Measurements from ENCODE around the gene LAMB1. TPM values are rescaled to one million over a fixed set of nuclear protein-coding genes. Genes with fewer than 3 reads are reported as not detected.

Gene LAMB1
- total RNA-seq, 1 experiment from 2014 or later: 32.0 TPM

DNA sequence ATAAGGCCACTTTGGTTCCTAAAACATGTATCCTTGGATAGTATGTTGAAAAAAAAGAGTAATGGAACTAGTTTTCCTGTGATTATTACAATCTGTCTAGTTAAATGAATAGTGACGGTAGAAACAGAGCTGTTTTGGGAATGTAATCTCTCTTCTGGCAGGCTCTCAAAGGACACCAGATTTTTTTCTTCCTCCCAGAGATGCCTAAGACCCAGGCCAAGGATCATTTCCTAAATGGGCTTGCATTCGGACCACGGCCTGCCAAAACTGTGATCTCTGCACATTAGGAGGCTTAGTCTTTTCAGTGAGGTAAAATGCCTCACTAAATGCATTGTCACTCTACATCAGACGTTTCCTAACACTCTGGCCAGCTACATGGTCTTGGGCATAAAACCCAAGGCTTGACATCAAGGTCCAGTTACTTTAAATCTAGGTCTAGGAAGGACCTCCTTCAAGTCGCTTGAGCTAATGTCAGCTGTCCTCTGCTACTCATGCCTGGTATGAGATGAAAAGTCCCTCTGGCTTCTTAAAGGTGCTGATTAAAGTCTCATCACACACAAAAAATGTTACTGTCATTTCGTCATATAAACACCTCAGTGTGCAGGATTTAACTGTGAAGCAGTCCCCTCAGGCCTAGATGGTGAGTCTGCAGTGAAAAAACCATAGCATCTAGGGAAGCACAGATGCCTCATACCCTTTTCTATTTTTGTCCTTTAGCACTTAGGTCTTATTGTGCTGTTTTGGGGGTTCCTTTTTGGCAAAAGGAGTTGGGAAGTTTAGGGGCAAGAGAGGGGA lies 64.3 kb downstream of the LAMB1 start:
- ATAC-seq (no peak), DNase-seq (ENCODE audit: low read depth, low spot score) (no peak)
- Histone ChIP-seq H3K79me2 (ENCODE audit: insufficient read depth, low read length) (no peaks in the 10 kb centered on the region), H3K4me2 (ENCODE audit: low read length) (no peak overlapping the region), H3K27me3 (ENCODE audit: insufficient read depth, low read length) (no peaks in the 10 kb centered on the region), H3K4me3 (replicated peaks in 1 of 2; ENCODE audit: low read depth in 1 of 2, low read length in 2 of 2) (no peak overlapping the region), H3K9me3 (ENCODE audit: control insufficient read depth in 1 of 2, insufficient read depth in 1 of 2, low read depth in 1 of 2, low read length in 2 of 2) (no peaks in the 10 kb centered on the region), H3K36me3 (ENCODE audit: control insufficient read depth in 1 of 2, insufficient read depth in 2 of 2, low read length in 2 of 2) (peaks cover 0 to 7% of the 10 kb centered on the region in 2 experiments; a peak in 2 of 4 replicates), H3K4me1 (ENCODE audit: control insufficient read depth in 1 of 2, insufficient read depth in 2 of 2, low read length in 2 of 2) (peaks cover 0 to 1% of the 10 kb centered on the region in 2 experiments; a peak in 2 of 4 replicates), H3K9me2 (ENCODE audit: insufficient read depth) (no peaks in the 10 kb centered on the region), H2AFZ (ENCODE audit: low read depth, low read length, poor library complexity, severe bottlenecking) (no peak overlapping the region), H4K20me1 (ENCODE audit: insufficient read depth) (no peaks in the 10 kb centered on the region), H3K9ac (ENCODE audit: low read length) (no peak overlapping the region), H3K27ac (ENCODE audit: low read depth, low read length) (no peak overlapping the region)
- no TSS peak for BruUV-seq (replicated peaks)
- RAD21 ChIA-PET (ENCODE audit: low non-redundant PET in 1 of 2, low total read pairs in 2 of 2, uncharacterized antibody in 2 of 2, unreplicated experiment in 2 of 2): no interaction called here
- no peak for TF ChIP-seq RAD21 (IDR thresholded peaks at IDR 0.05; ENCODE audit: low read depth)
- no peak for TF ChIP-seq FOSL1 (IDR thresholded peaks at IDR 0.05; ENCODE audit: low read depth)
- TF ChIP-seq, protein P1, sequence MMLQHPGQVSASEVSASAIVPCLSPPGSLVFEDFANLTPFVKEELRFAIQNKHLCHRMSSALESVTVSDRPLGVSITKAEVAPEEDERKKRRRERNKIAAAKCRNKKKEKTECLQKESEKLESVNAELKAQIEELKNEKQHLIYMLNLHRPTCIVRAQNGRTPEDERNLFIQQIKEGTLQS (IDR thresholded peaks at IDR 0.05): no peak
- TF ChIP-seq SP1 (IDR thresholded peaks at IDR 0.05; ENCODE audit: low read depth): no peak
- TF ChIP-seq, protein P2, sequence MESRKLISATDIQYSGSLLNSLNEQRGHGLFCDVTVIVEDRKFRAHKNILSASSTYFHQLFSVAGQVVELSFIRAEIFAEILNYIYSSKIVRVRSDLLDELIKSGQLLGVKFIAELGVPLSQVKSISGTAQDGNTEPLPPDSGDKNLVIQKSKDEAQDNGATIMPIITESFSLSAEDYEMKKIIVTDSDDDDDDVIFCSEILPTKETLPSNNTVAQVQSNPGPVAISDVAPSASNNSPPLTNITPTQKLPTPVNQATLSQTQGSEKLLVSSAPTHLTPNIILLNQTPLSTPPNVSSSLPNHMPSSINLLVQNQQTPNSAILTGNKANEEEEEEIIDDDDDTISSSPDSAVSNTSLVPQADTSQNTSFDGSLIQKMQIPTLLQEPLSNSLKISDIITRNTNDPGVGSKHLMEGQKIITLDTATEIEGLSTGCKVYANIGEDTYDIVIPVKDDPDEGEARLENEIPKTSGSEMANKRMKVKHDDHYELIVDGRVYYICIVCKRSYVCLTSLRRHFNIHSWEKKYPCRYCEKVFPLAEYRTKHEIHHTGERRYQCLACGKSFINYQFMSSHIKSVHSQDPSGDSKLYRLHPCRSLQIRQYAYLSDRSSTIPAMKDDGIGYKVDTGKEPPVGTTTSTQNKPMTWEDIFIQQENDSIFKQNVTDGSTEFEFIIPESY (IDR thresholded peaks at IDR 0.05; ENCODE audit: extremely low read depth, insufficient replicate concordance, low read length): no peak
- TF ChIP-seq EZH2phosphoT487 (IDR thresholded peaks at IDR 0.05; ENCODE audit: borderline replicate concordance): no peak
- TF ChIP-seq CEBPB (IDR thresholded peaks at IDR 0.05; ENCODE audit: low read depth): no peak
- TF ChIP-seq JUND (IDR thresholded peaks at IDR 0.05): no peak
- no peak for TF ChIP-seq ZNF274 (IDR thresholded peaks at IDR 0.05; ENCODE audit: low read depth, low read length)
- TF ChIP-seq POLR2A (IDR thresholded peaks at IDR 0.05; ENCODE audit: borderline replicate concordance, extremely low read depth, insufficient read depth, insufficient read length): no peak
- TF ChIP-seq SRF (IDR thresholded peaks at IDR 0.05; ENCODE audit: low read depth): no peak
- no peak for TF ChIP-seq YY1 (IDR thresholded peaks at IDR 0.05; ENCODE audit: extremely low read depth, insufficient replicate concordance, low read depth, low read length)
- TF ChIP-seq, protein P3, sequence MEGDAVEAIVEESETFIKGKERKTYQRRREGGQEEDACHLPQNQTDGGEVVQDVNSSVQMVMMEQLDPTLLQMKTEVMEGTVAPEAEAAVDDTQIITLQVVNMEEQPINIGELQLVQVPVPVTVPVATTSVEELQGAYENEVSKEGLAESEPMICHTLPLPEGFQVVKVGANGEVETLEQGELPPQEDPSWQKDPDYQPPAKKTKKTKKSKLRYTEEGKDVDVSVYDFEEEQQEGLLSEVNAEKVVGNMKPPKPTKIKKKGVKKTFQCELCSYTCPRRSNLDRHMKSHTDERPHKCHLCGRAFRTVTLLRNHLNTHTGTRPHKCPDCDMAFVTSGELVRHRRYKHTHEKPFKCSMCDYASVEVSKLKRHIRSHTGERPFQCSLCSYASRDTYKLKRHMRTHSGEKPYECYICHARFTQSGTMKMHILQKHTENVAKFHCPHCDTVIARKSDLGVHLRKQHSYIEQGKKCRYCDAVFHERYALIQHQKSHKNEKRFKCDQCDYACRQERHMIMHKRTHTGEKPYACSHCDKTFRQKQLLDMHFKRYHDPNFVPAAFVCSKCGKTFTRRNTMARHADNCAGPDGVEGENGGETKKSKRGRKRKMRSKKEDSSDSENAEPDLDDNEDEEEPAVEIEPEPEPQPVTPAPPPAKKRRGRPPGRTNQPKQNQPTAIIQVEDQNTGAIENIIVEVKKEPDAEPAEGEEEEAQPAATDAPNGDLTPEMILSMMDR (IDR thresholded peaks at IDR 0.05 in 2 of 3, conservative IDR thresholded peaks at IDR 0.05 in 1 of 3; ENCODE audit: borderline replicate concordance in 1 of 3, insufficient read depth in 1 of 3, low read depth in 2 of 3, low read length in 2 of 3): no peak
- TF ChIP-seq, protein P4, sequence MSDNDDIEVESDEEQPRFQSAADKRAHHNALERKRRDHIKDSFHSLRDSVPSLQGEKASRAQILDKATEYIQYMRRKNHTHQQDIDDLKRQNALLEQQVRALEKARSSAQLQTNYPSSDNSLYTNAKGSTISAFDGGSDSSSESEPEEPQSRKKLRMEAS (IDR thresholded peaks at IDR 0.05): no peak
- no peak for TF ChIP-seq EZH2 (IDR thresholded peaks at IDR 0.05)
- no peak for TF ChIP-seq SIN3A (IDR thresholded peaks at IDR 0.05; ENCODE audit: low read depth)
- no peak for TF ChIP-seq POLR2AphosphoS5 (IDR thresholded peaks at IDR 0.05; ENCODE audit: low read depth, low read length)
- TF ChIP-seq ELF1 (IDR thresholded peaks at IDR 0.05; ENCODE audit: borderline replicate concordance, low read depth): no peak
- TF ChIP-seq EGR1 (IDR thresholded peaks at IDR 0.05; ENCODE audit: low read depth): no peak
- intact Hi-C loops (cut with micrococcal nuclease): no loop called here
- CTCF ChIA-PET: no interaction called here
- POLR2A ChIA-PET: no interaction called here

Data from HCT116 (cell line).